Keratinocyte (primary cell): Measurements from ENCODE around the gene LAMA4.

Experiments
- CTCF ChIP-seq, 3 experiments: IDR thresholded peaks in 1 of 3; conservative IDR thresholded peaks in 1 of 3; optimal IDR thresholded peaks in 1 of 3; 2 replicates in 2 of 3; 3 replicates in 1 of 3; pipeline versions ENCODE3 to v1.5.1; 2011; ENCODE audit warnings: low read length in 3 of 3, mild to moderate bottlenecking in 3 of 3, moderate library complexity in 2 of 3, control low read depth in 1 of 3, inconsistent platforms in 1 of 3; ENCODE audit not compliant: insufficient read depth in 2 of 3; ENCODE audit errors: extremely low read depth in 1 of 3
- EZH2 ChIP-seq: IDR thresholded peaks from one replicate; pipeline ENCODE4 v1.6.1; 2012; ENCODE audit warnings: inconsistent platforms, mild to moderate bottlenecking, low read length, moderate library complexity

- peak in 1 of 3 experiments; percentile 9 for TF ChIP-seq CTCF (optimal IDR thresholded peaks at IDR 0.05 in 1 of 3, IDR thresholded peaks at IDR 0.05 in 1 of 3, conservative IDR thresholded peaks at IDR 0.05 in 1 of 3; ENCODE audit: extremely low read depth in 1 of 3, insufficient read depth in 2 of 3, low read length in 3 of 3)
- no peak for TF ChIP-seq EZH2
Observed at GRCh38 chr6:112087136-112087911, 167.0 kb downstream of the LAMA4 start, which contains the start of the genes FAM229B and TUBE1.
